Left renal cortex interstitium (tissue), 4 donors: Measurements from ENCODE around the gene CYCS. TPM values are rescaled to one million over a fixed set of nuclear protein-coding genes. Genes with fewer than 3 reads are reported as not detected.

ENCODE experiments used
- DNase-seq, 4 donors: peaks; one replicate each; pipeline ENCODE4 v3.0.0-alpha.2; 2013; ENCODE audit warnings: low read depth in 4 of 4, low spot score in 2 of 4, missing footprints in 1 of 4
- polyA plus RNA-seq, 4 donors: library from polyadenylated mRNA; unstranded; fragments of 120-200 nt; gene quantifications; one replicate each; pipeline ENCODE4 v1.2.1, GENCODE V29; 2013; ENCODE audit not compliant: insufficient read length in 4 of 4

Gene CYCS
- polyA plus RNA-seq, result 100 to 1,000 TPM; 142 to 184 (median 169) TPM

GRCh38 chr7:25125137-25125946 lies at the start of gene CYCS:
CYCS (minus strand) TSS chr7:25125260; CDS start chr7:25124119, 1,141 bp downstream.
- peak; percentile 96 to 99 (median 98) for DNase-seq

DNA sequence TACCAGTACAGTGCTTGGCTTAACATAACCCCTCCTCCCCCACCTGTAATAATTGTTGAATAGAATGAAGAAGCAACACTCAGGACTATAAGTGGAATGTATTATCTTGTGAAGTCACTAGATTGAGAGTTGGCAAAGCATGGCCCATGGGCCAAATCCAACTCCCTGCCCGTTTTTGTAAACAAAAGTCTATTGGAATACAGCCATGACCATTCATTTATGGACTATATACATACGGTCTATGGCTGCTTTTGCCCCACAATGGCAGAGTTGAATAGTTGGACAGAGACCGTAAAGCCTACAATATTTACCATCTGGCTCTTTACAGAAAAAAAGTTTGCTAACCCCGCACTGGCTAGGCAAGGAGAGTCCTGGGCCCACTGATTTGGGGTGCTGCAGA lies 48.1 kb upstream of the CYCS start:
- DNase-seq, result no peak

- DNase-seq, result no peak
These were observed 46.5 kb upstream of the CYCS start for GRCh38 chr7:25171516-25171915.

DNA sequence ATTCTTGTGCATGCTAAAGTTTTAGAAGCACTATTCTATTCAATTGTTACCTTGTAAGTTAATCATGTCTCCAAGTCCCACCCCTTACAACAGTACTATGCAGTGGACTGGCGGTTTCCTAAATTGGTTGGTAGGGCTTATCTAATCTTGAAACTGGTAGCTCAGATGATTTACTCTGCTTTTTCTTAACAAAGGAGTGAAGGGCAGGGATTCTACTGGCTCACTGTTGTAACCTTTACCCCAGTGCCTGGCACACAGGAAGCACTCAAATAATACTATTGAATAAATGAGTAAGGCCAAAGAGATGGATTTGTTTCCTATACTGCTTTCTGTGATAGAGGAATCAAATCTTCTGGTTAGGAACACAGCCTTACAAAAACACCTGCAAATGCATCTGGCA lies 46.0 kb upstream of the CYCS start:
- no peak for DNase-seq

GRCh38 chr7:25169683-25170082 lies 44.6 kb upstream of the CYCS start:
- no peak for DNase-seq

DNA sequence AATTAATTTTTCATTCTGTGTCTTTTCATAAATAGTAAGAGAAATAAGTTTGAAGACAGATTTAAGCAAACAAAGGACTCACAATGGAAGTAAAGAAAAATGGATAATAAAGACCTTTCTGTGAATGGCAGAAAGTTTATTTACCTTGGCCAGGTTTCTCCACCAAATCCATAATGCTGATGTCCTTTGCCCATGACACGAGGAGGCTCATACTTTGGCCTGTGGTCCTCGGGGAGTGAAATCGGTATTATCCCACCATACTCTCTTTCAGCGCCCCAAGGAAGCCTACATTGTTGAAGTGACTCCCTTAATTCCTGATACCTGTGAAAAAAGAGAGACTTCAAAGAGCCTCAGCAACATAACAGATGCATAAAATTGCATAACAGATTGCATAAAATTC lies 43.1 kb upstream of the CYCS start:
- DNase-seq, result no peak

DNA sequence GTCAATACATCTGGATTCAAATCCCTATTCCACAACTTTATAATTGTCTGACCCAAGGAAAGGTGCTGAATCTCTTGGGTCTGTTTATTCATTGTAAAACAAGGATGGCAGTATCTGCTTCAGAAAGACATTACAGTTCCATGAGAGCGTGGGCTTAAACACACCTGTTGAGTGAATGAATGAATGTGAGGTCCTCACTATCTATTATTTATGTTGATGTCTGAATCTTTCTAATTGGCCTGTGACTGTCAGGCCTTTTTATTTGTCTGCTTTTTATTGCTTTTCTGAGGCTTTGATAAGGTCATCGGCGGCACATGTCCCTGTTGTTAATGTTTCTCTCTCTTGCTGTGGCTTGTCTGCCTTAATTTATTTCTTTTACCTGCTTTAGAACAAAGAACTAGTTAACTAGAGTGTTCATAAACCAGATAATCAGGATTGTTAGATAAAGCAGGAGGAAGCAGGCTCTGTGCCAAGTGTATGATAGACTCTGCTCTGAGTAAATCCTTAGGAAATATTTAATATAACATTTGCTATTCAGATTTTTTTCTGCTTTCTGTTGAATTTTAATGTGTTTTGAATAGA lies 42.3 kb upstream of the CYCS start:
- DNase-seq, result no peak

DNA sequence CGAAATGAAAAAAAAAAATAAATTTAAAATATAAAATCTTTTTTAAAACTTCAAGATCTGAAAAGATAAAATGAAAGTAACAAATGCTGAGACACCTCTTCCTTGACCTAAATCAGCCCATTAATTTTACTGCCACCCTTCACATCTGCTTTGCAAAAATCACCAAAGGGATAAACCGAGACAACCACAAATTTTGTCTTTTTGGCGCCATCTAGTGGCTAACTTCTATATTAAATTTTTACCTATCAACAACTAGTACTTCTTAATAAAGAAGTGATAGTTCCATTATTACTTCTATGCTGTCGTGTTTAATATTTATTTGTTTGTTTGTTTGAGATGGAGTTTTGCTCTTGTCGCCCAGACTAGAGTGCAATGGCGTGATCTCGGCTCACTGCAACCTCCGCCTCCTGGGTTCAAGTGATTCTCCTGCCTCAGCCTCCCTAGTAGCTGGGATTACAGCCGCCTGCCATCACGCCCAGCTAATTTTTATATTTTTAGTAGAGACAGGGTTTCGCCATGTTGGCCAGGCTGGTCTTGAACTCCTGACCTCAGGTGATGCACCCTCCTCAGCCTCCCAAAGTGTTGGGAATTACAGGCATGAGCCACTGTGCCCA lies 35.0 kb upstream of the CYCS start:
- DNase-seq, result peak in 2 of 4 donors; percentile 13 to 33

DNA sequence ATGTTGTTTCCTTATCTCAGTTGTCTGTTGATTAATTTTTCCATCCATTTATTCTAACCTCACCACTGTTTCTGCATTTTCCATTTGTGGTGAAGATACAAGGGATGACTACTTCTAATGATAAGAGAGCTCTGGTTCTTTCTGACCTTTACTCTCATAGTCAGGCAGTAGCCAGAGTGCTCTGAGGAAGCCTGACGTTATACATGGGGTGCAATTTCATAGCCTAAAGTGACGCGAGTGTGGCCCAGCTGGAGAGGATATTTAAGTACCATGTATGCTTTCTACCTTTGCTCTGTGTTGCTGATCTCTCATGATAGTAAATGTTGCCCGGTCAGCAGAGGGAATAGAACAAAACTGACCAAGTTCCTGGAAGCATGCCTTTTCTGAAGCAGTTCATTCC lies 33.9 kb upstream of the CYCS start:
- no peak for DNase-seq

GRCh38 chr7:25151773-25152172 lies 26.7 kb upstream of the CYCS start:
- DNase-seq, result no peak

DNA sequence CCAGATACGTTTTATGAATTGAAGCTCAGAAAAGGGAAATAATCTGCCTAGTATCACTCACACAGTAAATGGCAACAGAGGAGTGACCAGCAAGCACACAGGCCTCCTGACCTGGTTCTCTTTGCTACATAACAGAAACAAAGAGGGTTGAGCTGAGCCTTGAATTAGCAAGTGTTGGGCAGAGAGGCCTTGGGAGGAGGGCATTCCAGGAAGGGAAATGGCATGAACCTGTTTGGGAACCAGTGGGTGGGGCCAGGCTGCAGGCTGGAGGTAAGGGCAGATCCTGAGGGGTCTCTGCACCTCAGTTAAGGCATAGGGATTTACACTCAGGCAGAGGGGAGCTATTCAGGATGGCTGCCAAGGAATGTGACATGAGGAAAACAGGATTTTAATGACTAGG lies 24.8 kb upstream of the CYCS start:
- DNase-seq, result no peak

GRCh38 chr7:25148772-25149575 lies 23.9 kb upstream of the CYCS start:
- no peak for DNase-seq

DNA sequence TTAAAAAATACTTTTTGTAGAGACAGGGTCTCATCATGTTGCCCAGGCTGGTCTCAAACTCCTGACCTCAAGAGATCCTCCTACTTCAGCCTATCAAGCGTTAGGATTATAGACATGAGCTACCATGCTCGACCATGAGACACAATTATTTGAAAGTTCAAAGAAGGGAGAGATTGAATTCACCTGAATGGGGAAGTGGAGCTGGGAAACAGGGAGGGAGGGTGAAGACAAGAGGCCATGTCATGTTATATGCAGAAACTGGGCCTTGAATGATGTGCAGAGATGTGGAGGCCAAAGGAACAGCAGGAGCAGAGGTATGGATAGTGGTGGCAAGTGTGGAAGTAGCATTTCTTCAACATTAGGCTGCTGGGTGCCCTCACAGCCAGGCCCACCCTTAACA lies 18.7 kb upstream of the CYCS start:
- no peak for DNase-seq

GRCh38 chr7:25139536-25139935 lies 14.5 kb upstream of the CYCS start:
- DNase-seq, result no peak

GRCh38 chr7:25134358-25135010 lies 9.4 kb upstream of the CYCS start:
- DNase-seq, result no peak

GRCh38 chr7:25132430-25132829 lies 7.4 kb upstream of the CYCS start:
- DNase-seq, result no peak

DNA sequence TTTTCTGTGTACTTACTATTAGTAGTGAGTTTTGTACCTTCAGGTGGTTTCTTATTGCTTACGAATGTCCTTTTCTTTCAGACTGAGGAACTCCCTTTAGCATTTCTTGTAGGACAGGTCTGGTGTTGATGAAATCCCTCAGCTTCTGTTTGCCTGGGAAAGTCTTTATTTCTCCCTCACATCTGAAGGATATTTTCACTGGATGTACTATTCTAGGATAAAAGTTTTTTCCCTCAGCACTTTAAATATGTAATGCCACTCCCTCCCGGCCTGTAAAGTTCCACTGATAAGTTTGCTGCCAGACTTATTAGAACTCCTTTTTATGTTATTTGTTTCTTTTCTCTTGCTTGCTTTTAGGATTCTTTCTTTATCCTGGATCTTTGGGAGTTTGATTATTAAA lies 1.7 kb upstream of the CYCS start:
- no peak for DNase-seq

DNA sequence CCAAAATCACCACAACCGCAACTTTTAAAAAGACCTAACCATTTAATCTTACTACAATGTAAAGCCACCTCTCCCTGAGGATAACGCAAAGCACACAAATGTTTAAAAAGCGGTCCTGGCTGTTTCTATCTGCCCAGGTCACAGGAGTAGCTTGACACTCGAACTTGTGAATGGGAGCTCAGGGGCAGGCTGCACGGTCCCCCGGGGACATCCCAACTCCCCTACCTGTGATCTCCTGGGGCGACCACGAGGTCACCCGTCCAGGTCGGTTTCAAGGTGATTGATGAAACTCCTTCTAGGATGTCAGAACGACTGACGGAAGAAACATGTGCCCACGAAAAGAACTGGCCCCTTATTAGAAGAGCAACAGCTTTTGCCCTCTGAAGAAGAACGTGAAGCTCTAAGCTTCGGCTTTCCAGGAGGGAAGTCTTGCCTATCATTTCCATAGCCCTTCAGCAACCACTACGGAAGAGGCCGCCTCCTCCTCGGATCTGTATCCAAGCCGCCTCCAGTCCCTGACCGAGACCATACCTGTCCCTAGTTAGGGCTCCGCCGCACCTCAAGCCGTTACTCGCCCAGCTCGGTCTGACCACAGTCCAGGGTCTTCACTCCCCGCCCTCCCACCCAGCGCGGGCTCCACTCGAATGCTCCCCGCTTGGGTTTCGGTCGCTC lies 459 bp downstream of the CYCS start:
- peak in 2 of 4 donors; percentile 5 to 6 for DNase-seq

- DNase-seq, result no peak
These were observed 2.7 kb downstream of the CYCS start for GRCh38 chr7:25122373-25122772.

GRCh38 chr7:25121599-25121998 lies 3.5 kb downstream of the CYCS start:
- DNase-seq, result no peak
